ENCODE results near the gene CTDP1. TPM values are rescaled to one million over a fixed set of nuclear protein-coding genes. Genes with fewer than 3 reads are reported as not detected.
"Not testable (repeated sequence)": the region's sequence is repeated elsewhere in the genome, so short reads cannot be mapped to it uniquely, and the experiment has no call there.

Gene CTDP1
- polyA plus RNA-seq, 3 donors, result 10.3 to 11.3 (median 10.5) TPM

DNA sequence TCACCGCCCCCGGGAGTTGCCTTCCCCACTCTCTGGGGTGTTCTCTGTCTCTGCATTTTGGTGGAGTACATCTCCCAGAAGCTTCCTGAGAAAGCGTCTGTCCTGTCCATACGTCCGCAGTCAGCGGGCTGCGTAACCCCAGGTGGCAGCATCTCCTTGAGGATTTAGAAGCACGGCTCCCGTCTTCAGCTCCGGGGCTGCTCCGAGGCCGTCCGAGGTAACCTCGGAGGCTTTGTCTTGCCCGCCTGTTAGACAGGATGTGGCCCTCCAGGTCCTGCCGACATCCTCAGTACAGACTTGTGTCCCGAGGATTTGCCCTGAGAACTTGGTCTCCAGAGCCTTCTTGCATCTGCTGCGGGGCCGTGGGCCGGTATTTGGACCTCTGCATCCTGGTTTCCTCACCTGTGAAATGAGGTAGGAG, 58.4 kb downstream of the CTDP1 start:
- no peak for DNase-seq (ENCODE audit: low read depth in 3 of 3, low spot score in 2 of 3)

DNA sequence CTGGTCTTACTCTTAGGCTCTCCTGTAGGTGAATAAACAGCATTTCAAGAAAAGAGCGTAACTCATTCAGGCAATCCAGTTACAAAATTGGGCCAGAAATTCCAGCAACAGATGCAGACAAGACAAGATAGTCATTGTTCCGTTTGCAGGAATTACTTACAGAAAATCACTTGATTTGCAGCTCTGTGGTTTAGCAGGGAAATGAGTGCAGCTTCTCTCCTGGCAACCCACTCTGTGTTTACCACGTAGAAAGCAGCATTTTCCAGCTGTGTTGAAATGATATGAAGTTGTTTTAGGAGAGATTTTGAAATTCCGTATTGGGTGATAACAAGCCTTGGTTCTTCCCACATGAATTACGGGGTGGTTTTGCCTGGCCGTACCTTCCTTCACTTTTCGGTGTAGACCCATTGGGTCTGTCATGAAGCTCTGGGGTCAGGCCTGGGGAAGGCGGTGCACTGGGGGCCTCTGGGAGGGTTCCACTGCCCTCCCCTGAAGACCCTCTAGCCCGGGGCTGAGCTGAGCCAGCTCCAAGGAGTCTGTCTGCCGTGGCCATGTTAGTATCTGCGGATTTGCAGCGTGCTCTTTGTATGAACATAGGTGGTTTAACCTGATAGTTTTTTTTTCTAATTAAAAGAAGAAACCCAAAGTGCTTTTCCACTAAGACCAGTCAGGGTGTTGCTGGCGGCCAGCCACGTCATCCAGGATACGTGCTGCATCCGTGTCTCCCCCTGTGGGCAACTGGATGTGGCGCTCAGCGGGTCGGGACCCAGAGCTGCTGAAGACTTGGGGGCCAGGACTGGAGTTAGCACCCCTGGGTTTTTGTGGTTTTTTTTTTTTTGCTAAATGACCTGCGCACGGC, 59.2 kb downstream of the CTDP1 start:
- DNase-seq (ENCODE audit: low read depth in 3 of 3, low spot score in 2 of 3), result no peak

DNA sequence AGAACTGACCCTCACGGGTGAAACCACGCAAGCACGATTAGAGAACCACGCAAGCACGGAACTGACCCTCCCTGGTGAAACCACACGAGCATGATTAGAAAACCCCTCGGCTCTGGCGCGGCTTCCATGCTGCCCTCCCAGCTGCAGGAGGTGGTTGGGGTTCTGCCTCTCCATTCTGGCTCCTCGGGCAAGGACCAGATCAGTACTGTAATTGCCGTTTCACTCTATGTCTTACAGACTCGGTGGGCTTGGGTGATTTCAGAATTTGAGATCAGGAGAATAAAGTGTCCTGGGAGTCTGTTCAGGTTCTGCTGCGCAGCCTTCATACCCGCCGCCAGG, 59.8 kb downstream of the CTDP1 start:
- no peak for DNase-seq (ENCODE audit: low read depth in 3 of 3, low spot score in 2 of 3)

DNA sequence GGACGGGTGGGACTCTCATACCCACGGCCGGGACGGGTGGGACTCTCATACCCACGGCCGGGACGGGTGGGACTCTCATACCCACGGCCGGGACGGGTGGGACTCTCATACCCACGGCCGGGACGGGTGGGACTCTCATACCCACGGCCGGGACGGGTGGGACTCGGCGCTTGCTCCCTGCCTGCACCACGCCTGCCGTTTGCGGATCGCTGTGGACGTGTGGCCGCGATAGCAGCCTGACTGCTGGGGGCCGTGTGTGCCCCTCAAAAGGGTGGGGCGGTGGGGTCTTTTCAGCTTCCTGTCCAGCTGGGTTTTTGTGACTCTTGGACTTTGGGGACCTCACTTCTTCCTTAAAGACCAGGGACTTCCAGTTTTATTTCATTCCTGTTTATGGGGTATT, 60.4 kb downstream of the CTDP1 start:
- DNase-seq (ENCODE audit: low read depth in 3 of 3, low spot score in 2 of 3), result not testable (repeated sequence)

DNA sequence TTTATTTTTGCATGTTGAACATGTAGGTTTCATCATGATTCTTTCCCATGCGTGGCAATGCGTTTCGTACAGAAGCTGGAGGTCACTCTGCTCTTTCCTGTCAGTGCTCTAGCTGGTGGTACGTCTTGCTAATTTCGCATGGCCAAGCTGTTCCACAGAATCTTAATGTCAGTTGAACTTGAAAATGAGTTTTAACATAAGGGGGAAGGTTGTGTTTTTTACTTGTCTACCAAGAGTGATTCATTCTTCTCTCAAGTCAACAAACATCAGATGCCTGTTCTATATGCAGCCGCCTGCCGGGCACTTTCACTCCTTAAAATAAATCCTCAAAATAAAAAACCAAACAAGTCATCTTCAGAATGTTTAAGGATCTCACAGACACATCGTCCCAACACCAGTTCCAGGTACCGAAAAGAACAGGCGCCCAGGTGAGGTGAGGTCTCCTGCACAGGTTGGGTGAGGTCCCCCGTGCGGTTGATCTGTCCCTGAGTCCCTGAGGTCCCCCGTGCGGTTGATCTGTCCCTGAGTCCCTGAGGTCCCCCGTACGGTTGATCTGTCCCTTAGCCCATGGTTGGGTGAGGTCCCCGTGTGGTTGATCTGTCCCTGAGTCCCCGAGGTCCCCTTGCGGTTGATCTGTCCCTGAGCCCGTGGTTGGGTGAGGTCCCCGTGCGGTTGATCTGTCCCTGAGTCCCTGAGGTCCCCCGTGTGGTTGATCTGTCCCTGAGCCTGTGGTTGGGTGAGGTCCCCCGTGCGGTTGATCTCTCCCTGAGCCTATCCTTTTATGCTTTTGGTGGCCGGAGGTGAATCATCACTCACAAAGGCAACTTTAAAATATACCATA, 61.1 kb downstream of the CTDP1 start:
- DNase-seq (ENCODE audit: low read depth in 3 of 3, low spot score in 2 of 3), result no peak

DNA sequence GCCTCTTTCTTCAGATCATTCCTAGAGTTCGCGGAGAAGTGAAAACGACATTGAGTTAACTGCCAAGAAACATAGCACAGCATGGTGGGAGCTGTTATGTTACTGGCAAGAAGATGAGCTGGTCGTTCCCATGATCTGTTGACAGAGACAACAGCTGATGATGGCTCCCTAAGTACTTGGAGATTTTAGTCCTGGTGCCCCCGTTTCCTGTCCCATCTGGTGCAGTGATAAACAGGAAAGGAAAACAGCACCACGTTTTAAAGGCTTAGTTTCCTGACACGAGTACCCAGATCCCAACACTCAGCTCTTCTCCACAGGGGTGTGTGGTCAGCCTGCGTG, 61.7 kb downstream of the CTDP1 start:
- DNase-seq (ENCODE audit: low read depth in 3 of 3, low spot score in 2 of 3), result no peak

DNA sequence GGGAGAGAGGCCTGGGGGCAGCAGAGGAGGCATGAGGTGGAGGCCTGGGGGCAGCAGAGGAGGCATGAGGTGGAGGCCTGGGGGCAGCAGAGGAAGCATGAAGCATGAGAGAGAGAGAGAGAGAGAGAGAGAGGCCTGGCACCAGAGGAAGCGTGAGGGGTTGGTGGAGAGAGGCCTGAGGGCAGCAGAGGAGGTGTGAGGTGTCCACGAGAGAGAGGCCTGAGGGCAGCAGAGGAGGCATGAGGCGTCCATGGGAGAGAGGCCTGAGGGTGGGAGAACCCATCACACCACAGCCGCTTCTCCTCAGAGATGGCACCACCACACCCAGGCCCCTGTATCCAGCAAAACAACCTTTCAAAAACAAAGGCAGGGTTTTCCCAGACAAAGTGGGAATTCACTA, 62.5 kb downstream of the CTDP1 start:
- no peak for DNase-seq (ENCODE audit: low read depth in 3 of 3, low spot score in 2 of 3)

DNA sequence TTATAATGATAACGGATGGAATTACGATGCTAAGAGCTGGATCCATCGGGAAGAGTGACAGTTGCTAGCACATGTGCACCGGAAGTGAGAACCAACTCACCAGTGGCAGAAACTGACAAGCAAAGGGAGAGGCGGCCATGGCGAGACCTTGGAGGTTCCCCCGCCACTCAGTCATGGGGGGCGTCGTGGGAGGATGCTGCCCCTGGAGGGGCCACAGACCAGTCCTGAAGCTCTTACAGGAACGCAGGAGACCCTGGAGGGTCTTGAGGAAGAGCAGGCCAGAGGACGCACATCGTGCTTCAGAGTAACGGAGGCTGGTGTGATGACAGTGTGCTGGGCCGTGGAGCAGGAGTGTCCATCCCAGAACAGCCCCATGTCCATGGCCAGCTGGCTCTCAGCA, 65.0 kb downstream of the CTDP1 start:
- DNase-seq (ENCODE audit: low read depth in 3 of 3, low spot score in 2 of 3), result no peak

DNA sequence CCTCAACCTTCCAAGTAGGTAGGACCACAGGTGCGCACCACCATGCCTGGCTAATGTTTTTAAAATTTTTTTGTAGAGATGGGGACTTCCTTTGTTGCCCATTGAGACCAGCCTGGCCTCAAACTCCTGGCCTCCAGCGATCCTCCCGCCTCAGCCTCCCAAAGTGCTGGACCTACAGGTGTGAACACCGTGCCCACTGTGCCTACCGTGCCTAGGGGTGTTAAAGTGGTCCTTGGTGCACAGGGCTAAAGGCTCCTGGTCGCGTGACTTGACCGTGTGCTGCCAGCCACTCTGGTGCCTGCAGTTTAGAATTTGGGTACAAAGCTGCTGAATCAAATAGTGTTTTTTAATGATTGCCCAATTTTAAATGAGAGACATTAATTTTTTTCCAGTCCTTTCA, 67.1 kb downstream of the CTDP1 start:
- no peak for DNase-seq (ENCODE audit: low read depth in 3 of 3, low spot score in 2 of 3)

DNA sequence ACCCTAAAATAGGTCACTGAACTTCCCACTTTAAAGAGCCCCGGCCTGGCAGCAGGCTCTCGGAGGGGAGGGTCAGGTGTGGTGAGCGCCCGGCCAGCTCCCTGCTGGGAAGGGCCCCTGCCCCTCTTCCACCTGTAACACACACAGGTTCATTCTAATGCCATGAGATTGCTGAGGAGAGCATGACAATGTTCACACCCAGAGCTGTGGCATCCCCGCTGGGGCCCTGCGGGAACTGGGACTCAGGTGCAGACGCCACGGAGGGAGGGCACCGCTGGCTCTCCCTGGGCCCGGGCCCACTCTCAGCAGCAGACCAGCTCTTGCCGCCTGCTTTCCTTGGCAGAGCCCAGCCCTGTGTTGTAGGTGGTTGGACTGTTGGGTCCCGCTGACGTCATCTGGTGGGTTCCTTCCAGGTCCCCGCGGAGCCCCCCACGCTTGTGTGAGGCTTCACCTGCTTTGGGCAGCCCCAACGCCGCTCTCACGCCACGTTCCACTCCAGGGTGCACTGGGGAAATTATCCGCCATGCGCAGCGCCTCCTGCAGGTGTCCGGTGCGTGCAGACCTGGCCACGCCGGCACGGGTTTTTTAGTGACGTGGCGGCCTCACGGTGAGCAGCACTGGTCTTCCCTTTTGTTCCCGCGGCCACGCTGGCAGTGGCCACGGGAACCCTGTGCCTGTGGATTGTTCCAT, 67.7 kb downstream of the CTDP1 start:
- DNase-seq (ENCODE audit: low read depth in 3 of 3, low spot score in 2 of 3), result no peak

DNA sequence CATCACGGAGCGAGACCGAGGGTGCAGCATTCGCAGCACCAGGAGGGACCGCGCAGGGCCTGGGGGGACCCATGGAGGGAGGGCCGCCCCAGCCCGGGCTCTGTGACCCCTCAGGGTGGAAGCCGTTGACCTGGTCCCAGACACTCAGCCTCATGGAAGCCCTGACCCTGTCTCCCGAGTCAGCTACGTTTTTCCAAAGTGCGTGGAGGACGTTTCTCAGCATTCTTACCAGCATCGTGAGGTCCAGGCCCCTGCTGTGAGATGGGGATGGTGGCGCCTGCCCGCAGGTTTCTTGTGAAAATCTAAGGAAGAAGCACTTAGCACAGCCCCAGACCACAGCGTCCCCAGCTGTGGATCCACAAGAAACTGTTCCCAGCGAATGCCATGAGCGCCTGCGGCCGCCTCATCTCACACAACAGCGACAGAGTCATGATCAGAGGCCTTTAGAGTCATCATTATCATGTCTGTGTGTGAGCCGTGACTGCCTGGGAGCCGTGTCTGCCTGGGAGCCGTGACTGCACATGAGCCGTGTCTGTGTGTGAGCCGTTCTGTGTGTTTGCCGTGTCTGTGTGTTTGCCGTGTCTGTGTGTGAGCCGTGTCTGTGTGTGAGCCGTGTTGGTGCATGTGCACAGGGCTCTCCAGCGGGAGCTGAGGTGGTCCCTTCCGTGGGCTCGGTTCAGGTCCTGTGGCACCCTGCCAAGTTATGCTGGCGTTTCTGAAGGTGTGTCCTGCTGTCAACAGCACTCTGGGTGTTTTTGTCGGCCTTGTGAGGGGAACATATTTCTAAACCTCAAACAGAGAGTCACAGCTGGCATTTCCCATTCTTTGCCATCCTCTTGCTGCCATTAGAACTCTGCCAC, 68.9 kb downstream of the CTDP1 start:
- no peak for DNase-seq (ENCODE audit: low read depth in 3 of 3, low spot score in 2 of 3)

DNA sequence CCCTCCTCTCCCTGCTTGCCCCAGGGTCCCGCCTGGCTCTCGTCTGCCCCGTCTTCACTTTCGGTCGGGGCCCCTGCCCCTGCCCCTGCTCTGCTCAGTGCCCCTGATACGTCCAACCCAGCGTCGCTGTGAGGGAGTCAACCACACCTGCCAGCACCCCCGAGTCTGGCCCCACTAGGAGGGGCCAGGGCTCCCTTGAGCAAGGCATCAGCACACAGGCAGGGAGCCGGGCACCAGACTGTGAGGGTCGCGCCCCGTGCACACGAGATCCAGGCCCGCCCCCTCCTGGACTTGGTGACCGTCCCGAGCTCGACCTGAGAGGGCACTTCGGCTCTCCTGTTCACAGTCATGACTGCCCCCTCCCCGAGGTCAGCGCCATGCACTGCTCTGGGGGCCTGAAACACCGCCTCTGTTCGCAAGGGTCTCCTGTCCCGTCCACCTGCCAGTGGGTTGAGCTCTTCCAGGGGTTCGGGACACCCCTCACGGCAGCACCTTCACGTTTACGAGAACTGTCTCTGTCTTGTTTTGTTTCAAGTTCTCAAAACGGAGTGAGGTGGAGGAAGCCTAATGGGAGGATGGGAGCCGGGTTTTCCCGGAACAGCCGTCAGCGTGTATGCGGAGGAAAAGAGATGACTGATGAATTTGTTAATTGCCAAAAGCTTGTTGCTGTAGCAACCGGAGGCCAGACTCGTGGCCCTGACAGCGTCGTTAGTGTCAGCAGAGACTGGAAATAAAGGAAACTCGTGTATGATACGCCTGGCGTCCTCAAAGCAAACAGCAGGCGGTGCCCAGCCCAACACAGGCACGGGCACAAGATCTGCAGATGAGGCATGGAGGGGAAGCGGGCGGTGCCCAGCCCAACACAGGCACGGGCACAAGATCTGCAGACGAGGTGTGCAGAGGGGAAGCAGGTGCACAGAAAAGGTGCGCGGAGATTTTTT, 69.9 kb downstream of the CTDP1 start:
- peak; percentile 36 to 41 (median 41) for DNase-seq (ENCODE audit: low read depth in 3 of 3, low spot score in 2 of 3)

DNA sequence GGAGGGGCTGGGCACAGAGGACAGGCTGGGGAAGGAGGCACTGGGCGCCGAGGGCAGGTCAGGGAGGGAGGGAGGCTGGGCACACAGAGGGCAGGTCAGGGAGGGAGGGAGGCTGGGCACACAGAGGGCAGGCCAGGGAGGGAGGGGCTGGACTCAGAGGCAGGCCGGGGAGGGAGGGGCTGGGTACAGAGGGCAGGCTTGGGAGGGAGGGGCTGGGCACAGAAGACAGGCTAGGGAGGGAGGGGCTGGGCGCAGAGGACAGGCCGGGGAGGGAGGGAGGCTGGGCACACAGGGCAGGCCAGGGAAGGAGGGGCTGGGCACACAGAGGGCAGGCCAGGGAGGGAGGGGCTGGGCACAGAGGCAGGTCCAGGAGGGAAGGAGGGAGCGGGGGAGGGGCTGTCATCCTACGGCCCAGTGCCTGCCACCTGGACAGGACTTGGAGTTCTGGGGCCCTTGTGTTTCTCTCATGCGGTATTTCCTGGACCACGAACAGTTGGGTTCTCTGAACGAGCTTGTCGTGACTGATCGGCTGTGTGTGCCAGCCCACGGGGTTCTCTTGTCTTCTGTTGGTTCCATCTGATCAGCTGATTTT, 71.5 kb downstream of the CTDP1 start:
- no peak for DNase-seq (ENCODE audit: low read depth in 3 of 3, low spot score in 2 of 3)

DNA sequence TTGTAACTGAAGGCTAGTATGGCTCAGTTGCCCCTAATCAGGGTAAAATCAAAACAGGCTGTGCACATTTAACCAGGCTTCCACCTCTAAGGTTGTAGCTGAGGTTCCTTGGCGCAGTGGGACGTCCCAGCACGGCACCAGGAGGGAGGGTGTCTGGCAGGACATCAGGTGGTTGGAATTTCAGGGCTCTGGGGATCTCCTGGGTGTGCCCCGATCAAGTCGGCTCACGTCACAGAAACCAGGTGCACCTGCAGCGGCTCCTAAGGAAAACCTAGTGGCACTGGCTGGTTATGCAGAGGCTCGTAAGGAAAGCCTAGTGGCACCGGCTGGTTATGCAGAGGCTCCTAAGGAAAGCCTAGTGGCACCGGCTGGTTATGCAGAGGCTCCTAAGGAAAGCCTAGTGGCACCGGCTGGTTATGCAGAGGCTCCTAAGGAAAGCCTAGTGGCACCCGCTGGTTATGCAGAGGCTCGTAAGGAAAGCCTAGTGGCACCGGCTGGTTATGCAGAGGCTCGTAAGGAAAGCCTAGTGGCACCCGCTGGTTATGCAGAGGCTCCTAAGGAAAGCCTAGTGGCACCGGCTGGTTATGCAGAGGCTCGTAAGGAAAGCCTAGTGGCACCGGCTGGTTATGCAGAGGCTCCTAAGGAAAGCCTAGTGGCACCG, 72.4 kb downstream of the CTDP1 start:
- not testable (repeated sequence) for DNase-seq (ENCODE audit: low read depth in 3 of 3, low spot score in 2 of 3)

DNA sequence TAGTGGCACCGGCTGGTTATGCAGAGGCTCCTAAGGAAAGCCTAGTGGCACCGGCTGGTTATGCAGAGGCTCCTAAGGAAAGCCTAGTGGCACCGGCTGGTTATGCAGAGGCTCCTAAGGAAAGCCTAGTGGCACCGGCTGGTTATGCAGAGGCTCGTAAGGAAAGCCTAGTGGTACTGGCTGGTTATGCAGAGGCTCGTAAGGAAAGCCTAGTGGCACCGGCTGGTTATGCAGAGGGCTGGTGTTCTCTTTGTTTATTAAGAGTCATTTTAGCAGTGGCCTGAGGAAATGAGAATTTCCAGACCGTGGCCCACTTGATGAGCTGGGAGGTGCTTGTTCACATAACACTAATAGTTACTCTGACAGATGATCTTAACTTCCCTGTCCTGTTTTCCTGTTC, 73.3 kb downstream of the CTDP1 start:
- DNase-seq (ENCODE audit: low read depth in 3 of 3, low spot score in 2 of 3), result not testable (repeated sequence)

DNA sequence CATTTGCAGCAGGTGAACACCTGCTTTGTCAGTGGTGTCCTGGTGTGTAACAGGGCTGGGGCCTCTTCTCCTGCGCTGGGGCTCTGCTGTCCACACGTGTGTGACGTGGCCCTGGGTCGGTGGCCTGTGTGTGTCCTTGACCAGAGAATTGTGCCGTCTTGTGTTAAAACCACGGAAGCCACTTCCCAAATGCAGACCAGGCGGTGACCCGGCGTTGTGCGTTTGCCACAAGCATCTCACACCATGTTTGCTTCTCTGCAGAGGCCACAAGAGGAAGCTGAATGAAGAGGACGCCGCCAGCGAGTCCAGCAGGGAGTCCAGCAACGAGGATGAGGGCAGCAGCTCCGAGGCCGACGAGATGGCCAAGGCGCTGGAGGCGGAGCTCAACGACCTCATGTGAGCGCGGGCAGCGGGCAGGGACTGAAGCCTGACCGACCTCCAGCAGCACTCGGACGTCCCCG, 73.8 kb downstream of the CTDP1 start:
- DNase-seq (ENCODE audit: low read depth in 3 of 3, low spot score in 2 of 3), result no peak

DNA sequence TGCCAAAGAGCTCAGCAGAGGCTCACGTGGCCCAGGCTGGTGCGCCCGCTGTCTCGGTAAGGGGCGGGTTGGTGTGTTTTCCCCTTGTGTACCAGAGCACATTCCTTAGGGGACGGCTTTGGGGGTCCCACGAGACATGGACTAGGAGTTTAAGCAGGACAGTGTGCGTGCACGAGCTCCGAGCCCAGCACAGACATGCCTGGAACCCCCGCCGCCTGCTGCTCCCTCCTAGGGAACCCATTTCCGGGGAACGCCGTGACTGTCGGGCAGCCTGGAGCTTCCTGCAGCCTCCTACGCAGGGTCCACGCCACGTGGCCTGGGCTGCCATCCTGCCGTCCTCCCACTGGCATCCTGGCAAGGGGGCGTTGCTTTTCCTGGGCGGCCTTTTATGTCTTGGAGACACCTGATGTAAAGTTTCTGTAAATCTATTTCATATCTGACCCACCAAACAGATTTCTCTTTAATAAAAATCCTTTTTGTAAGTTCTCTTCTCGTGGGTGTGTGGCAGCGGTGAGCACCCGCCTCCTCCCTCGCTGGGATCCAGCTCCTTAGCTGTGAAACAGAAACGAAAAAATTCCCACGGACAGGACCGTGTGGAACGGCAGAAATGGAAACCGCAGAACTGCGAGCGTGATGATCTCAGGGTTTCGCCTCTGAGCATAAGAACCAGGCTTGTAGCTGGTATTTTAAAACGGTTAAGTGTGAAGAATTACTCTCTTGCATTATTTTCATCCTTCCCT, 74.6 kb downstream of the CTDP1 start:
- DNase-seq (ENCODE audit: low read depth in 3 of 3, low spot score in 2 of 3), result no peak
